Transverse colon (tissue), 4 donors: ENCODE results near the gene PPP2R3C.

Experiments
- EP300 ChIP-seq: sonication (generic); formaldehyde crosslinking; IDR thresholded peaks from one replicate; pipeline ENCODE4 v1.6.1; 2017; ENCODE audit warnings: antibody characterized with exemption, low read depth
- POLR2A ChIP-seq: fragments of 450-650 bp; IDR thresholded peaks from one replicate; pipeline ENCODE4 v1.6.1; 2016; ENCODE audit warnings: antibody characterized with exemption, mild to moderate bottlenecking, moderate library complexity
- POLR2AphosphoS5 ChIP-seq, 3 donors: sonication (generic); formaldehyde crosslinking; IDR thresholded peaks; one replicate each; pipeline ENCODE4 v1.6.1; 2016; ENCODE audit warnings: antibody characterized with exemption in 3 of 3
- TF ChIP-seq, protein P1 (sequence below), 5 experiments: fragments of 200-600 bp in 3 of 5; fragments of 450-650 bp in 2 of 5; sonication (generic) in 3 of 5; IDR thresholded peaks; 1 replicate in 2 of 5; 2 replicates in 3 of 5; pipeline ENCODE4 v1.5.1; 2016 to 2017; ENCODE audit warnings: antibody characterized with exemption in 5 of 5, inconsistent platforms in 3 of 5, mild to moderate bottlenecking in 2 of 5, moderate library complexity in 1 of 5

DNA sequence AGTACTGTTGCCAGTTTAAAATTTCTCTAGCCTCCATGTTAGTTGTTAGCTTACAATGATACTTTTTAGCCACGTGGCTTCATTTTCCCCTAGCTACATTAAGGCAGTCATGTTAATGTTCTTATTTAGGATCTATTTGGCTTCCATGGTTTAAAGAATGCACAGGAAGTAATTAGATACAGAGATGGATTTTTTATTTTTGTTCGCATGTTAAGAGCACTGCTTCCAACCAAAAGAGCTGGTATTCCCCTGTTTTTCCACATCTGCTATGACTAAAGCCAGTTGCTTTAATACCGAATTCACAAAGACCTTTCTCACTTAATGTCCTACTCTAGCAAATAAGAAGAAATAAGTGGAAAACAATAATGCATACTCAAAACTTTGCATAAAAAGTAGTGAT is 45.7 kb upstream of the PPP2R3C start:
- TF ChIP-seq, protein P1, sequence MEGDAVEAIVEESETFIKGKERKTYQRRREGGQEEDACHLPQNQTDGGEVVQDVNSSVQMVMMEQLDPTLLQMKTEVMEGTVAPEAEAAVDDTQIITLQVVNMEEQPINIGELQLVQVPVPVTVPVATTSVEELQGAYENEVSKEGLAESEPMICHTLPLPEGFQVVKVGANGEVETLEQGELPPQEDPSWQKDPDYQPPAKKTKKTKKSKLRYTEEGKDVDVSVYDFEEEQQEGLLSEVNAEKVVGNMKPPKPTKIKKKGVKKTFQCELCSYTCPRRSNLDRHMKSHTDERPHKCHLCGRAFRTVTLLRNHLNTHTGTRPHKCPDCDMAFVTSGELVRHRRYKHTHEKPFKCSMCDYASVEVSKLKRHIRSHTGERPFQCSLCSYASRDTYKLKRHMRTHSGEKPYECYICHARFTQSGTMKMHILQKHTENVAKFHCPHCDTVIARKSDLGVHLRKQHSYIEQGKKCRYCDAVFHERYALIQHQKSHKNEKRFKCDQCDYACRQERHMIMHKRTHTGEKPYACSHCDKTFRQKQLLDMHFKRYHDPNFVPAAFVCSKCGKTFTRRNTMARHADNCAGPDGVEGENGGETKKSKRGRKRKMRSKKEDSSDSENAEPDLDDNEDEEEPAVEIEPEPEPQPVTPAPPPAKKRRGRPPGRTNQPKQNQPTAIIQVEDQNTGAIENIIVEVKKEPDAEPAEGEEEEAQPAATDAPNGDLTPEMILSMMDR (IDR thresholded peaks at IDR 0.05): no peak
- no peak for TF ChIP-seq POLR2A
- TF ChIP-seq POLR2AphosphoS5 (IDR thresholded peaks at IDR 0.05): no peak
- no peak for TF ChIP-seq EP300
